A375 (cell line): Measurements from ENCODE around the gene YAE1. TPM values are rescaled to one million over a fixed set of nuclear protein-coding genes. Genes with fewer than 3 reads are reported as not detected.

Experiments used
- total RNA-seq: library from RNA; depleted of rRNA; stranded (reverse); fragments of >200 nt; shearing (Covaris generic); gene quantifications from 2 replicates; pipeline ENCODE4 v1.2.3, GENCODE V29; 2014; rRNA removed

The YAE1 gene, protein sequence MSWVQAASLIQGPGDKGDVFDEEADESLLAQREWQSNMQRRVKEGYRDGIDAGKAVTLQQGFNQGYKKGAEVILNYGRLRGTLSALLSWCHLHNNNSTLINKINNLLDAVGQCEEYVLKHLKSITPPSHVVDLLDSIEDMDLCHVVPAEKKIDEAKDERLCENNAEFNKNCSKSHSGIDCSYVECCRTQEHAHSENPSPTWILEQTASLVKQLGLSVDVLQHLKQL
- total RNA-seq = 40.6 and 44.7 TPM in 2 replicates

DNA sequence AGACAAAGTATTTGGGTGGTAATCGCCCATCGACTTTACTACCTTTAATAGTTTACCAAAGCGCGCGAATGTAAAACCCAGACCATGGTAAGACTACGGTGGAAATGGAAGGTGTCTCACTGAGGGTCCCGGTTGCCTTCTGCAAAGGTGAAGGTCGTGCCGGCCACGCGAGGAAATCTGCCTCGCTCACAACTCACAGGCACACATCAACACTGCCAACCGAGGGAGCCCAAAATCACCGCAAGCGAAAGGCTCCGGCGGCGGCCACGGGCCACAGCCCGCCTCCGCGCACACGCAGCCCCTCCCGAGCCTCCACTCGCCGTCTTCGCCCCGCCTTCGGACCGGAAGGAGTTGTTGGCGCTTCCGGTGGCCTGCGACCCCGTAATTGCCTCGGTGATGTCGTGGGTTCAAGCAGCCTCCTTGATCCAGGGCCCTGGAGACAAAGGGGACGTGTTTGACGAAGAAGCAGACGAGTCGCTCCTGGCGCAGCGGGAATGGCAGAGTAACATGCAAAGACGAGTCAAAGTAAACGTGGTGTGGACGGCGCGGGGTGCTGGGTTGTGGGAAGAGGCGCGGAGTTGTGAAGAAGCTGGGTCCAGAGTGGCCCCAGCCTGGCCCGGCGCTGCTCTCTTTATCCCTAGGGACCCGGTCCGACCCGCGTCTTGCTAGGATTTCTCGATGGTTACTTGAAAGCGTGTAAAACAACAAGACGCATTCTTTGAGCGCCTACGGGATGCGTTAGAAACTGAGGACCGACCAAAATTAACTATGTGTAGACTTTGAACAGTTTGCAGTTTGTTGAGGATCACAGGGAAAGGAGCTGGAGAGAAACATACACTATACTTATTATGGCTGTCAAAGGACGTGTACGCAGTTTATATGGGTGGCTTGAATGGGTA lies at the start of gene YAE1:
YAE1 (plus strand) TSS at position 382 of the 899 bp plus-strand sequence; CDS start at position 397, 15 bp downstream.

Other genes starting within 250 kb of the YAE1 start
- 11.1 and 22.6 TPM in 2 replicates for gene RALA, start 57.2 kb downstream of the YAE1 start, total RNA-seq